Stimulated activated CD8-positive, alpha-beta memory T cell treated with anti-CD3 and anti-CD28 coated beads, Interleukin-7, amount 100 ng/mL, for 1 hour (primary cell): ENCODE results near the gene LAMA5.

Source experiments
- DNase-seq, 2 donors: peaks; one replicate each; pipeline ENCODE4 v3.0.0-alpha.2; 2020; ENCODE audit warnings: low read depth in 2 of 2

The LAMA5 gene

GRCh38 chr20:62330576-62331317, 36.4 kb downstream of the LAMA5 start:
- no peak for DNase-seq

GRCh38 chr20:62329389-62330377, 37.4 kb downstream of the LAMA5 start:
- DNase-seq, result no peak

GRCh38 chr20:62328684-62329388, 38.3 kb downstream of the LAMA5 start:
- no peak for DNase-seq

DNA sequence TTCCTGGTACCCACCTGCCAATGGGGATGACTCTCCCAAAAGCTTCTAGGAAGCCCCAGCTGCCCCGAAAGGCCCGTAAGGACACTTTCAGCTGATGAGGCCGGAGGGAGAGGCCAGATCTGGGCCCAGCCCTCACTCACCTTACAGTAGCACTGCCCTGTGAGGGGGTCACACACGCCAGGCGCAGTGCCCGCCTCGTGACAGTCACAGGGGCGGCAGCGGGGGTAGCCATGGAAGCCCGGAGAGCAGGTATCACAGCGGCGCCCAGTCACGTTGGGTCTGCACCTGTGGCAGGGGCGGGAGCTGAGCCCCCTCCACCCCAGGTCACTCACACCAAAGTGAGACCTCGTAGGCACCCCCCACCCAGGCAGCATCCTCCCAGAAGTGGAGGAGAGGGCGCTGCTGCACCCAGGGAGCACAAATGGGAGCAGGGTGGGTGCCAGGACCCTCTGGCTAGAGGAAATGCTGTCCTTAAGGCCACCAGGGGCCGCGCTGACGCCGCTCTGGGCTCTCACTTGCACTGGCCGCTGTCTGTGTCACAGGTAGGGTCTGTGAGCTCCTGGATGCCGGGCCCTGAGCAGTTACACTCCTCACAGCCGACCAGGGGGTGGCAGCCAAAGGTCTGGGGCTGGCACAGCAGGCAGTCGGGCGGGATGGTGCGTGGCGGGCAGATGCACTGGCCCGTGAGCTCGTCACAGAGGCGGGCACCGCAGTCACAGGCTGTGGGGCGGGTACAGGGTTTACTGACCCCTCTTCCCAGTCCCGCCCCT, 39.2 kb downstream of the LAMA5 start:
- DNase-seq, result no peak

GRCh38 chr20:62326959-62327725, 40.0 kb downstream of the LAMA5 start:
- no peak for DNase-seq

- no peak for DNase-seq
Measured at GRCh38 chr20:62326559-62326958, 40.6 kb downstream of the LAMA5 start.

- DNase-seq, result no peak
Measured at GRCh38 chr20:62325172-62325905, 41.8 kb downstream of the LAMA5 start.

DNA sequence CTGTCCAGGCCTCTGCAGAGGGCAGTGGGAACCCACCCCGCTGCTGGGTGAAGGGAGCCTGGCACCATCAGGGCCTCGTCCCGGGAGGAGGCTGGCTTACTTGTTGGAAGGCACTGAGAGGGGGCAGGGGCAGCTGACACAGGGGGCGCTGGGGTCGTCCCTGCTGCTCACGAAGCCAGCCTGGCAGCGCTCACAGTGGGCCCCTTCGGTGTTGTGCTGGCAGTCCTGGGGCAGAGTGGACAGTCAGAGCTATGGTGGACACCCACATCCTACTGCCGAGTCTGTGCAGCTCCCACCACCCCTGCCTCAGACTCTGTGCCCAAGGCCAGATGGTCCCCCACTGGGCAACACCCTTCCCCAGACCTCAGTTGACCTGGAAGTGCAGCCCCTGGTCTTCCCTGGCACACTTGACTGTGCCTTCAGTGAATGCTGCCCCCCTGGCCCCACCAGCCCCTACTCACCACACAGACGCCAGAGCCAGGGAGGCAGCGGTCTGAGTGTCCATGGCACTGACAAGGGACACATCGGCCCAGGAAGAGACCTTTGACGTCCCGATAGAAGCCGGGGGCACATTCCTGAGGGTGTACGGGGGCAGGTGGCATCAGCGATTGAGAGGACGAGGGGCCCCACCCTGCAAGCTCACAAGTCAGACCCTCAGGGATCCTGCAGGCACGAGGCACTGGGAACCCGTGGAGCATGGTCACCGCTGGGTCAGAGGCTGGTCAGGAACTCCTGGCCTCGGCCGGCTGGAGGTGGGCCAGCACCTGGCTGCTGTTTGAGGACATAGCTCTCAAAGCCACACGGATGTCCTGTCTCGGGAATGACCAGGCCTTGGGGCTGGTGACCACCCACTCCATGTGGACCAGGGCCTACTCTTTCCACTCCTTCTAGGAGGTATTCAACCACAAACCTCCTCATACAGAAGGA, 42.9 kb downstream of the LAMA5 start:
- DNase-seq, result no peak

GRCh38 chr20:62323146-62323979, 43.7 kb downstream of the LAMA5 start:
- no peak for DNase-seq

- no peak for DNase-seq
Measured at GRCh38 chr20:62322492-62323041, 44.5 kb downstream of the LAMA5 start.

GRCh38 chr20:62321975-62322374, 45.1 kb downstream of the LAMA5 start:
- DNase-seq, result no peak

GRCh38 chr20:62321521-62321948, 45.6 kb downstream of the LAMA5 start:
- DNase-seq, result no peak

GRCh38 chr20:62320581-62321354, 46.3 kb downstream of the LAMA5 start:
- no peak for DNase-seq

GRCh38 chr20:62319346-62319909, 47.7 kb downstream of the LAMA5 start:
- no peak for DNase-seq

GRCh38 chr20:62318400-62319345, 48.4 kb downstream of the LAMA5 start:
- no peak for DNase-seq
